ACC112 (cell line): Measurements from ENCODE around the gene WWOX.

ENCODE experiments used
- H2AFZ ChIP-seq: fragments of 200-600 bp; sonication (generic); one replicate; pipeline ENCODE4 v1.6.0; 2017; ENCODE audit warnings: antibody characterized with exemption, low read length; ENCODE audit not compliant: unreplicated experiment
- H3K27ac ChIP-seq: fragments of 200-600 bp; sonication (generic); 2 replicates; pipeline ENCODE4 v1.5.1; 2014; ENCODE audit warnings: low read depth, mild to moderate bottlenecking, antibody characterized with exemption, low read length, moderate library complexity
- H3K27me3 ChIP-seq: fragments of 200-600 bp; sonication (generic); 2 replicates; pipeline ENCODE4 v1.6.1; 2014; ENCODE audit warnings: mild to moderate bottlenecking, antibody characterized with exemption, low read length, moderate library complexity, mixed read lengths; ENCODE audit not compliant: insufficient read depth
- H3K36me3 ChIP-seq: fragments of 200-600 bp; sonication (generic); 2 replicates; pipeline ENCODE4 v1.6.1; 2016; ENCODE audit warnings: mild to moderate bottlenecking, antibody characterized with exemption, low read length, moderate library complexity, mixed read lengths; ENCODE audit not compliant: insufficient read depth
- H3K4me1 ChIP-seq: fragments of 200-600 bp; sonication (generic); one replicate; pipeline ENCODE4 v1.6.1; 2016; ENCODE audit warnings: low read length, mixed read lengths; ENCODE audit not compliant: insufficient read depth, unreplicated experiment, control insufficient read depth
- H3K4me3 ChIP-seq: fragments of 200-600 bp; sonication (generic); 2 replicates; pipeline ENCODE4 v1.5.1; 2014; ENCODE audit warnings: mild to moderate bottlenecking, low read depth, low read length
- H3K79me2 ChIP-seq: fragments of 200-600 bp; sonication (generic); one replicate; pipeline ENCODE4 v1.6.0; 2016; ENCODE audit warnings: low read length; ENCODE audit not compliant: control insufficient read depth, unreplicated experiment, insufficient read depth

WWOX gene

DNA sequence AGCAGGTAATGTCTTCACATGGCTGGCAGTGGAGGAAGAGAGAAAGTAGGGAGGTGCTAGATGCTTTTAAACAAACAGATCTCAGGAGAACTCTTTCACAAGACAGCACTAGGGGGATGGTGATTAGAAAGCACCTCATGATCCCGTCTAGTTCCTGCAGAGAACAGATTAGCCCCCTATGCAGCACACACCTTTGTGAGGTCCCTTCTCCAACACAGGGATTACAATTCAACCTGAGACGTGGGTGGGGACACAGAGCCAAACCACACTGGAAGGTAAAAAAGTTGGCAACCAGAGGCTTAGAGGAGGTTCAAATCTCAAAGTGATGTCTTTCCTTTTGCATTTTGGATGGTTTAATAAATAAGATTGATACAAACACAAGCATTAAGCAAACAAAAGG is 394.7 kb downstream of the WWOX start:
- no peaks in the 10 kb centered on the region for H3K4me1 ChIP-seq
- no peak overlapping the region for H3K4me3 ChIP-seq
- H3K27ac ChIP-seq = no peak overlapping the region
- H3K36me3 ChIP-seq = no peaks in the 10 kb centered on the region
- H2AFZ ChIP-seq = no peak overlapping the region
- H3K27me3 ChIP-seq = no peaks in the 10 kb centered on the region
- no peaks in the 10 kb centered on the region for H3K79me2 ChIP-seq

DNA sequence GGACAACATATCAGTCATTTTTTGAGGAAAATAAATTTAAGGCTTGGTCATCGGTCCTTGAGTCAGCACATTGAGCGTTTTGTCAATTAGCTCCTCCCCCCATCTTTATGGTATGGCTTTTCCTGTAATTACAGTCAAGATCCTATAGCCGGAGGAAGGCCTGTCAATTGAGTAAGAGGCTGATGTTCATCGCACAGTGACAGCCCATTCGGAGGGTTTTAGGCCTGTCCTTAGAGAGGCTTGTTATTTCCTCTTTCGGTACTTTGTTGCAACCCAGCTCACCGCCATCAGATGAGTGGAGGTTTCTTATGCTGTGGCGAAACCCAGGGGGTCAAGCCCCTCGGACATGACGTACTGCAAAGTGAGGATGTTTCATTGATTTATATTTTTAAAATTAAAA is 395.2 kb downstream of the WWOX start:
- Histone ChIP-seq H3K79me2 (no peaks in the 10 kb centered on the region), H3K27me3 (no peaks in the 10 kb centered on the region), H3K4me3 (no peak overlapping the region), H3K36me3 (no peaks in the 10 kb centered on the region), H2AFZ (no peak overlapping the region), H3K4me1 (no peaks in the 10 kb centered on the region), H3K27ac (no peak overlapping the region)

- H3K4me3 ChIP-seq = no peak overlapping the region
Observed at GRCh38 chr16:78496189-78496588, 396.7 kb downstream of the WWOX start.

DNA sequence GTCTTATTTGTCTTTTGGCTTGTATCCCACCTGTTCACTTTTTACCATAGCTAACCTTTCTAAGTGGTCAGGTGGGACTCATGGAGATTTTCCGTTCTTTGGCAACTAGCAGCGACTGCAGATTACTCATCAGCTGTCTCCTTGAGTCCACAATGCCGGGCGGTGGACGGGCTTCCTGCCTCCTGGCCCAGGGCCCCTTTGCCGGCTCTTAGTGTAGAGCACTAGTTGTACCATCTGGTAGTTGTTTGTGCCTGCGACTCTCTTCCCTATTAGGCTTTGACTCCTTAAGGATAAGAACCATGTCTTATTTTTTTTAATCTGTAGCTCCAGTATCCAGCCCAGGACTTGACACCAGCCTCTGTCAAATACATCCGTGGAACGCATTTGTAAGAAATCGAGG is 399.9 kb downstream of the WWOX start:
- no peak overlapping the region for H2AFZ ChIP-seq
- no peak overlapping the region for H3K27ac ChIP-seq
- no peaks in the 10 kb centered on the region for H3K36me3 ChIP-seq

More at GRCh38 chr16:78496189-78496588, 396.7 kb downstream of the WWOX start:
- Histone ChIP-seq H3K36me3 (no peaks in the 10 kb centered on the region), H3K27me3 (no peaks in the 10 kb centered on the region), H3K79me2 (no peaks in the 10 kb centered on the region), H3K4me1 (no peaks in the 10 kb centered on the region), H3K27ac (no peak overlapping the region), H2AFZ (no peak overlapping the region)

DNA sequence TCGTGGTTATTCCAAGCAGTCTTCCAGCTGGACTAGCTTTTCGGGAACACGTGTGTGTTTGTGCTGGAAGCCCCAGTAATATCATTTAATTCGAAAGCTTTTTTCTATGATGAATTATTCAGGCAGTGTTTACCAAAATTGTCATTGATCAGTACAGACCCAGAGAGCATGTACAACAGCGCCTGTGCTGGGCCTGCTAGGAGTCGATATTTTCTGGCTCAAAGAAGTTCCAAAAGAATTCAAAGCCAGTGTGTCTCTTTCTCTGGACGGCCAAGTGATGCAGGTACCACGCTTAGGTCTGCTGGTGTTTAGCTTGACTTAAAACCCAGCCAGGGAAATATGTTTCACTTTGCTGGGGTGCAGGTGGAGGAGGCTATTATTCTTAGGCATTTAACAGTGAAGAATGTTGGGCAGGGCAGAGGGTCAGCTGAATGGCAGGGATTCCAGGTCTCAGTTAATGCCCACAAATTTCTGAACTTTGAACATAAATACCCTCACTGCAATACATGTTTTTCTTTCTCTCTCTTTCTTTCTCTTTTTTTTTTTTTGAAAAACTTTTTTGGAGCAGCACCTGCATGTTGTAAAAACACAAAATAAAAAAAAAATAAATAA is 401.3 kb downstream of the WWOX start:
- H3K27me3 ChIP-seq = no peaks in the 10 kb centered on the region

More for the DNA sequence above, 399.9 kb downstream of the WWOX start:
- Histone ChIP-seq H3K4me3 (no peak overlapping the region), H3K27me3 (no peaks in the 10 kb centered on the region), H3K79me2 (no peaks in the 10 kb centered on the region), H3K4me1 (peaks cover 5% of the 10 kb centered on the region)

GRCh38 chr16:78501744-78502143 is 402.3 kb downstream of the WWOX start:
- H3K79me2 ChIP-seq = no peaks in the 10 kb centered on the region
- no peaks in the 10 kb centered on the region for H3K27me3 ChIP-seq
- H3K27ac ChIP-seq = no peak overlapping the region
- no peaks in the 10 kb centered on the region for H3K36me3 ChIP-seq
- no peak overlapping the region for H3K4me3 ChIP-seq
- peaks cover 14% of the 10 kb centered on the region for H3K4me1 ChIP-seq
- H2AFZ ChIP-seq = no peak overlapping the region

More for the DNA sequence above, 401.3 kb downstream of the WWOX start:
- Histone ChIP-seq H3K36me3 (no peaks in the 10 kb centered on the region), H3K27ac (no peak overlapping the region), H3K79me2 (no peaks in the 10 kb centered on the region), H3K4me3 (no peak overlapping the region), H3K4me1 (peaks cover 14% of the 10 kb centered on the region), H2AFZ (no peak overlapping the region)

GRCh38 chr16:78502812-78503350 is 403.4 kb downstream of the WWOX start:
- H3K36me3 ChIP-seq = no peaks in the 10 kb centered on the region
- H3K79me2 ChIP-seq = no peaks in the 10 kb centered on the region
- H2AFZ ChIP-seq = no peak overlapping the region
- H3K4me1 ChIP-seq = peaks cover 14% of the 10 kb centered on the region
- no peak overlapping the region for H3K27ac ChIP-seq
- H3K27me3 ChIP-seq = no peaks in the 10 kb centered on the region
- H3K4me3 ChIP-seq = no peak overlapping the region

GRCh38 chr16:78503602-78504001 is 404.1 kb downstream of the WWOX start:
- no peak overlapping the region for H2AFZ ChIP-seq
- H3K27ac ChIP-seq = no peak overlapping the region
- H3K27me3 ChIP-seq = no peaks in the 10 kb centered on the region
- H3K36me3 ChIP-seq = no peaks in the 10 kb centered on the region
- H3K4me3 ChIP-seq = no peak overlapping the region
- no peaks in the 10 kb centered on the region for H3K79me2 ChIP-seq
- peaks cover 14% of the 10 kb centered on the region for H3K4me1 ChIP-seq

GRCh38 chr16:78504401-78504851 is 405.0 kb downstream of the WWOX start:
- no peak overlapping the region for H3K27ac ChIP-seq
- no peaks in the 10 kb centered on the region for H3K36me3 ChIP-seq
- H3K4me1 ChIP-seq = peaks cover 14% of the 10 kb centered on the region
- no peaks in the 10 kb centered on the region for H3K79me2 ChIP-seq
- 0 out of 2 replicates have a peak overlapping the region, but pooled peaks have one; percentile 3 for H3K4me3 ChIP-seq
- H2AFZ ChIP-seq = no peak overlapping the region
- no peaks in the 10 kb centered on the region for H3K27me3 ChIP-seq

DNA sequence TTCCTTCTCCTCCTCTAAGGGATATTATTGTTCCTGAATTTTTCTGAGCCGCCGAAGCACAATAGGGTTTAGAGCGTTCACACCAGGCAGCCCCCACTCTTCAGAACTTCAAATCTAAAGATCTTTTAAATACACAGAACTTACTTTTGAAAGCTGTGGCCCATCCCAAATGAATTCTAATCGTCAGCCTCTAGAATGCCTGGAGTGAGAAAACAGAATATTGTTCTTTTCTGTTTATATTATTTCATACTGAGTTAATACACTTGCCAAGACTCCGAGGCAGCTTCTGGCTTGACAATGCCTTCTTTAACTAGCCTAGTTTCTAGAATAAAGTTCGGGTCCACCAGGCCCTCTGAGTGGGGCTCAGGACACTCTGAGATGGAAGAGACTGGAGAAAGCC is 405.6 kb downstream of the WWOX start:
- Histone ChIP-seq H2AFZ (peak overlapping the region; percentile 25), H3K36me3 (no peaks in the 10 kb centered on the region), H3K79me2 (no peaks in the 10 kb centered on the region), H3K4me3 (peak overlapping the region; percentile 72; the same call in 1 of the 2 replicates), H3K27ac (no peak overlapping the region), H3K4me1 (peaks cover 14% of the 10 kb centered on the region), H3K27me3 (no peaks in the 10 kb centered on the region)
